K562 (cell line): Measurements from ENCODE around the gene CEP350. TPM values are rescaled to one million over a fixed set of nuclear protein-coding genes. Genes with fewer than 3 reads are reported as not detected.
A peak's percentile ranks its signal among the peaks of the same experiment; 100 is the strongest.

ENCODE experiments used
- ATAC-seq: fragments of 200-7000 bp; cut with Tn5 transposase; 3 replicates; pipeline ENCODE4 v1.9.1; 2020; ENCODE audit warnings: moderate library complexity
- BruUV-seq: library from RNA; stranded (reverse); fragments of 400-500 nt; replicated peaks from 2 replicates; lab custom pipeline; 2021; lab: Mats Ljungman, UMichigan
- CTCF ChIA-PET: fragments of 300-600 bp; formaldehyde crosslinking; extraction: SDS; loops from one replicate; lab custom pipeline; 2021; ENCODE audit warnings: low intra/inter-chr PET ratio; lab: Yijun Ruan, JAX
- POLR2A ChIA-PET: fragments of 300-600, 350-650 bp; sonication (Branson Sonifier 250); formaldehyde crosslinking; extraction: SDS; loops from one replicate; lab custom pipeline; 2021; ENCODE audit warnings: antibody characterized with exemption, inconsistent platforms; lab: Yijun Ruan, JAX
- DNase-seq, 4 experiments: peaks; one replicate each; pipeline versions ENCODE4 v3.0.0 to v3.0.0-alpha.2; 2011 to 2018; ENCODE audit warnings: low spot score in 3 of 4, mixed read lengths in 3 of 4; ENCODE audit errors: extremely low read depth in 1 of 4
- FAIRE-seq: peaks from 2 replicates; lab custom pipeline; 2011; peaks lifted over from hg19 to GRCh38; lab: Jason Lieb, UNC
- H2AFZ ChIP-seq: 2 replicates; pipeline ENCODE4 v1.6.0; 2011; ENCODE audit warnings: low read depth, low read length, control low read depth, inconsistent platforms
- H3K27ac ChIP-seq: fragments of 200-600 bp; 3 replicates; pipeline ENCODE4 v1.8.0; 2011; ENCODE audit warnings: low read depth, mild to moderate bottlenecking, control low read depth, inconsistent platforms, low read length, moderate library complexity, mixed read lengths; ENCODE audit errors: extremely low read depth
- H3K27me3 ChIP-seq, 2 experiments: fragments of 300-600 bp in 1 of 2; 2 replicates in 1 of 2; 3 replicates in 1 of 2; pipeline versions ENCODE4 v1.6.0 to v1.8.0; 2011; ENCODE audit warnings: inconsistent platforms in 2 of 2, low read length in 2 of 2, mild to moderate bottlenecking in 1 of 2, mixed read lengths in 1 of 2, moderate library complexity in 1 of 2; ENCODE audit not compliant: control insufficient read depth in 2 of 2, insufficient read depth in 2 of 2
- H3K36me3 ChIP-seq: fragments of 300-600 bp; 3 replicates; pipeline ENCODE4 v1.8.0; 2011; ENCODE audit warnings: mild to moderate bottlenecking, low read length, inconsistent platforms; ENCODE audit not compliant: control insufficient read depth, insufficient read depth
- H3K4me1 ChIP-seq, 2 experiments: fragments of 200-600 bp in 1 of 2; replicated peaks in 1 of 2; 2 replicates in 1 of 2; 3 replicates in 1 of 2; pipeline versions ENCODE4 v1.5.1 to v1.8.0; 2011; ENCODE audit warnings: inconsistent platforms in 2 of 2, low read length in 2 of 2, mild to moderate bottlenecking in 1 of 2, mixed read lengths in 1 of 2, moderate library complexity in 1 of 2; ENCODE audit not compliant: control insufficient read depth in 2 of 2, insufficient read depth in 2 of 2
- H3K4me2 ChIP-seq: 2 replicates; pipeline ENCODE4 v1.6.1; 2011; ENCODE audit warnings: low read length, control low read depth, inconsistent platforms, mixed read lengths; ENCODE audit not compliant: insufficient read depth
- H3K4me3 ChIP-seq: fragments of 200-600 bp; sonication (generic), shearing (Covaris generic); 2 replicates; pipeline ENCODE4 v1.5.1; 2016; ENCODE audit warnings: control low read depth, inconsistent platforms
- H3K79me2 ChIP-seq: fragments of 200-600 bp; 3 replicates; pipeline ENCODE4 v1.8.0; 2011; ENCODE audit warnings: low read length, inconsistent platforms; ENCODE audit not compliant: control insufficient read depth, insufficient read depth
- H3K9ac ChIP-seq, 2 experiments: 2 replicates each; pipeline versions ENCODE4 v1.6.0 to v1.6.1; 2011; ENCODE audit warnings: low read depth in 2 of 2, low read length in 2 of 2, control low read depth in 1 of 2, inconsistent platforms in 1 of 2, mild to moderate bottlenecking in 1 of 2, mixed read lengths in 1 of 2; ENCODE audit not compliant: insufficient read depth in 1 of 2
- H3K9me1 ChIP-seq: one replicate; pipeline ENCODE4 v1.6.0; 2011; ENCODE audit warnings: inconsistent platforms, mild to moderate bottlenecking, low read length, moderate library complexity; ENCODE audit not compliant: control insufficient read depth, insufficient read depth
- H3K9me3 ChIP-seq: replicated peaks from 2 replicates; pipeline ENCODE4 v1.5.1; 2011; ENCODE audit warnings: low read depth, low read length, inconsistent platforms; ENCODE audit not compliant: control insufficient read depth, insufficient read depth
- H4K20me1 ChIP-seq: replicated peaks from 2 replicates; pipeline ENCODE4 v1.6.1; 2011; ENCODE audit warnings: low read length, inconsistent platforms, mixed read lengths; ENCODE audit not compliant: control insufficient read depth, insufficient read depth
- ATF4 ChIP-seq: fragments of 450-650 bp; formaldehyde crosslinking; IDR thresholded peaks from 2 replicates; pipeline ENCODE4 v1.4.0; 2022; ENCODE audit warnings: mild to moderate bottlenecking, moderate library complexity
- ATF7 ChIP-seq: fragments of 450-650 bp; IDR thresholded peaks from 2 replicates; pipeline ENCODE4 v1.7.1; 2014; ENCODE audit warnings: mild to moderate bottlenecking, moderate library complexity
- C11orf30 ChIP-seq: fragments of 450-650 bp; IDR thresholded peaks from 2 replicates; pipeline ENCODE4 v1.6.1; 2016; ENCODE audit warnings: low read depth, mild to moderate bottlenecking
- CREB3L1 ChIP-seq: fragments of 450-650 bp; IDR thresholded peaks from 2 replicates; pipeline ENCODE4 v1.6.1; 2014; ENCODE audit warnings: low read depth, mild to moderate bottlenecking, moderate library complexity, borderline replicate concordance
- NONO ChIP-seq, 2 experiments: fragments of 200-400 bp in 1 of 2; fragments of 450-650 bp in 1 of 2; formaldehyde crosslinking in 1 of 2; IDR thresholded peaks; 2 replicates each; pipeline ENCODE4 v1.6.1; 2017; ENCODE audit warnings: low read depth in 2 of 2, mild to moderate bottlenecking in 2 of 2, moderate library complexity in 2 of 2, low read length in 1 of 2
- NR2C1 ChIP-seq, 2 experiments: fragments of 450-650 bp; IDR thresholded peaks; 2 replicates each; pipeline ENCODE4 v1.6.1; 2017; ENCODE audit warnings: mild to moderate bottlenecking in 2 of 2, antibody characterized with exemption in 1 of 2, inconsistent platforms in 1 of 2, missing compliant biosample characterization in 1 of 2, missing genetic modification characterization in 1 of 2
- PHB ChIP-seq: fragments of 250-450 bp; sonication (Bioruptor Pico); IDR thresholded peaks from 2 replicates; pipeline ENCODE4 v1.5.0; 2021
- PRPF4 ChIP-seq: fragments of 200-400 bp; formaldehyde crosslinking; IDR thresholded peaks from one replicate; pipeline ENCODE4 v1.6.1; 2017; ENCODE audit warnings: low read length, low read depth, mild to moderate bottlenecking; ENCODE audit not compliant: insufficient read depth, poor library complexity, severe bottlenecking
- RFX1 ChIP-seq: fragments of 450-650 bp; IDR thresholded peaks from 2 replicates; pipeline ENCODE4 v1.6.1; 2016; ENCODE audit warnings: mild to moderate bottlenecking, moderate library complexity
- SREBF2 ChIP-seq: sonication (generic); formaldehyde crosslinking; IDR thresholded peaks from 2 replicates; pipeline ENCODE4 v1.4.0; 2020; ENCODE audit warnings: mild to moderate bottlenecking, missing genetic modification reagents
- ZNF253 ChIP-seq: fragments of 250-450 bp; sonication (Bioruptor Pico); conservative IDR thresholded peaks from 2 replicates; pipeline ENCODE4 v1.6.1; 2021; ENCODE audit warnings: mild to moderate bottlenecking
- WGBS: fragments of 100-300 bp; shearing (Covaris generic); methylation state at CpG from one replicate; pipeline ENCODE4 v1.1.6; 2016; ENCODE audit warnings: low coverage, mixed read lengths; ENCODE audit not compliant: insufficient coverage; ENCODE audit errors: missing lambda C conversion rate; 5-methylcytosine and 5-hydroxymethylcytosine counted together
- in situ Hi-C: fragments of 300-500 bp; cut with MboI; formaldehyde crosslinking; loops from 4 replicates; pipeline ENCODE4 v1.15.0; 2018; ENCODE audit warnings: inconsistent platforms, mixed read lengths
- intact Hi-C: fragments of 100-400 bp; cut with micrococcal nuclease; formaldehyde crosslinking; loops from 2 replicates; pipeline ENCODE4 v1.14.2; 2022
- polyA plus RNA-seq, 8 experiments: library from polyadenylated mRNA; depleted of rRNA in 4 of 8; stranded (reverse) in 5 of 8; unstranded in 3 of 8; fragments of >200 nt; fragmentation: Nextera tagmentation in 2 of 8; fragmentation: Illumina TruSeq in 1 of 8; extraction: Ambion mirVana in 2 of 8; extraction: Trizol in 1 of 8; gene quantifications; 2 replicates each; pipeline versions ENCODE4 v1.2.1 to v1.2.3, GENCODE V29; 2011 to 2014; ENCODE audit warnings: inconsistent platforms in 1 of 8, missing spikeins in 1 of 8
- total RNA-seq, 7 experiments: library from RNA; depleted of rRNA in 6 of 7; stranded (reverse); fragments of >200 nt in 6 of 7; fragmentation: Illumina TruSeq in 2 of 7; extraction: Trizol in 2 of 7; gene quantifications; 2 replicates each; pipeline versions ENCODE4 v1.2.1 to v1.2.3, GENCODE V29; 2011 to 2021; ENCODE audit warnings: low replicate concordance in 1 of 7
- TF ChIP-seq, protein P1 (sequence below), 2 experiments: IDR thresholded peaks in 1 of 2; conservative IDR thresholded peaks in 1 of 2; 2 replicates each; pipeline ENCODE4 v1.6.1; 2016; ENCODE audit warnings: low read depth in 2 of 2, mild to moderate bottlenecking in 1 of 2, missing compliant biosample characterization in 1 of 2, missing genetic modification characterization in 1 of 2, moderate library complexity in 1 of 2
- TF ChIP-seq, protein P2 (sequence below): sonication (generic); formaldehyde crosslinking; IDR thresholded peaks from 2 replicates; pipeline ENCODE4 v1.8.0; 2022; ENCODE audit warnings: missing genetic modification reagents, mild to moderate bottlenecking, moderate library complexity, borderline replicate concordance
- TF ChIP-seq, protein P3 (sequence below): fragments of 250-450 bp; sonication (Bioruptor Pico); IDR thresholded peaks from 2 replicates; pipeline ENCODE4 v1.4.0; 2020; ENCODE audit warnings: mild to moderate bottlenecking, moderate library complexity

CEP350 gene
- total and polyA plus RNA-seq, 9 of the 15 experiments (the other 6 are each of a cell fraction or from before 2014, with no cell fraction given), result 8.3 to 64.3 (median 28.0) TPM

- POLR2A ChIA-PET, result interaction anchor here (0.7 to 1.3 kb wide), 2 partner anchors 9 to 11 kb away, joined by 3 to 8 read pairs; no protein-coding TSS in a partner anchor
- Histone ChIP-seq H2AFZ (no peak overlapping the region), H3K4me3 (no peak overlapping the region), H3K4me2 (peak overlapping the region; percentile 14; the same call in 1 of the 2 replicates), H3K9me3 (no peaks in the 10 kb centered on the region), H3K9me1 (no peaks in the 10 kb centered on the region), H3K9ac (peak overlapping the region in 1 of 2 experiments; percentile 71; a peak in 1 of 4 replicates), H3K79me2 (no peaks in the 10 kb centered on the region), H3K27ac (no peak overlapping the region), H3K36me3 (no peaks in the 10 kb centered on the region), H3K4me1 (peaks cover 8 to 11% of the 10 kb centered on the region in 2 experiments; a peak in 4 of 5 replicates), H4K20me1 (no peaks in the 10 kb centered on the region), H3K27me3 (no peaks in the 10 kb centered on the region)
- BruUV-seq, result no TSS peak
- no peak for FAIRE-seq
- ATAC-seq, result no peak
- DNase-seq, result no peak
- CTCF ChIA-PET, result no interaction called here
- intact Hi-C loops (no loop called here), in situ Hi-C loops (no loop called here)
- 13% methylated on average over 1 of the region's 1 CpG for WGBS
- TF ChIP-seq NONO (IDR thresholded peaks at IDR 0.05; ENCODE audit: low read depth in 2 of 2, low read length in 1 of 2) (no peak), NR2C1 (IDR thresholded peaks at IDR 0.05) (no peak), NR2C1 (tag; IDR thresholded peaks at IDR 0.05) (no peak), PHB (CRISPR knock-in tag) (no peak), SREBF2 (CRISPR knock-in tag) (no peak), RFX1 (no peak), C11orf30 (no peak), ATF4 (CRISPR knock-in tag) (no peak), PRPF4 (no peak), CREB3L1 (no peak), ATF7 (no peak), ZNF253 (no peak)
- TF ChIP-seq, protein P1, sequence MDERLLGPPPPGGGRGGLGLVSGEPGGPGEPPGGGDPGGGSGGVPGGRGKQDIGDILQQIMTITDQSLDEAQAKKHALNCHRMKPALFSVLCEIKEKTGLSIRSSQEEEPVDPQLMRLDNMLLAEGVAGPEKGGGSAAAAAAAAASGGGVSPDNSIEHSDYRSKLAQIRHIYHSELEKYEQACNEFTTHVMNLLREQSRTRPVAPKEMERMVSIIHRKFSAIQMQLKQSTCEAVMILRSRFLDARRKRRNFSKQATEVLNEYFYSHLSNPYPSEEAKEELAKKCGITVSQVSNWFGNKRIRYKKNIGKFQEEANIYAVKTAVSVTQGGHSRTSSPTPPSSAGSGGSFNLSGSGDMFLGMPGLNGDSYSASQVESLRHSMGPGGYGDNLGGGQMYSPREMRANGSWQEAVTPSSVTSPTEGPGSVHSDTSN (CRISPR knock-in tag; IDR thresholded peaks at IDR 0.05; ENCODE audit: low read depth), result no peak
- TF ChIP-seq, protein P1 (tag; conservative IDR thresholded peaks at IDR 0.05; ENCODE audit: low read depth), result no peak
- TF ChIP-seq, protein P2, sequence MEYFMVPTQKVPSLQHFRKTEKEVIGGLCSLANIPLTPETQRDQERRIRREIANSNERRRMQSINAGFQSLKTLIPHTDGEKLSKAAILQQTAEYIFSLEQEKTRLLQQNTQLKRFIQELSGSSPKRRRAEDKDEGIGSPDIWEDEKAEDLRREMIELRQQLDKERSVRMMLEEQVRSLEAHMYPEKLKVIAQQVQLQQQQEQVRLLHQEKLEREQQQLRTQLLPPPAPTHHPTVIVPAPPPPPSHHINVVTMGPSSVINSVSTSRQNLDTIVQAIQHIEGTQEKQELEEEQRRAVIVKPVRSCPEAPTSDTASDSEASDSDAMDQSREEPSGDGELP (CRISPR knock-in tag), result no peak
- TF ChIP-seq, protein P3, sequence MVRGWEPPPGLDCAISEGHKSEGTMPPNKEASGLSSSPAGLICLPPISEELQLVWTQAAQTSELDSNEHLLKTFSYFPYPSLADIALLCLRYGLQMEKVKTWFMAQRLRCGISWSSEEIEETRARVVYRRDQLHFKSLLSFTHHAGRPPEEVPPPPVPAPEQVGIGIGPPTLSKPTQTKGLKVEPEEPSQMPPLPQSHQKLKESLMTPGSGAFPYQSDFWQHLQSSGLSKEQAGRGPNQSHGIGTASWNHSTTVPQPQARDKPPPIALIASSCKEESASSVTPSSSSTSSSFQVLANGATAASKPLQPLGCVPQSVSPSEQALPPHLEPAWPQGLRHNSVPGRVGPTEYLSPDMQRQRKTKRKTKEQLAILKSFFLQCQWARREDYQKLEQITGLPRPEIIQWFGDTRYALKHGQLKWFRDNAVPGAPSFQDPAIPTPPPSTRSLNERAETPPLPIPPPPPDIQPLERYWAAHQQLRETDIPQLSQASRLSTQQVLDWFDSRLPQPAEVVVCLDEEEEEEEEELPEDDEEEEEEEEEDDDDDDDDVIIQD (CRISPR knock-in tag), result no peak
These were observed 178.6 kb downstream of the CEP350 start for GRCh38 chr1:180133193-180133592.
